GM13977 (cell line): ENCODE measurements around the gene RNF217.

Source experiments
- DNase-seq: peaks from one replicate; pipeline ENCODE4 v3.0.0; 2012; ENCODE audit warnings: low spot score
- in situ Hi-C: fragments of 300-500 bp; cut with MboI; formaldehyde crosslinking; loops from one replicate; pipeline ENCODE4 v1.12.0; 2022; ENCODE audit warnings: low sequenced_read_pairs, low pct_unique_long_range_greater_than_20kb, mixed read lengths, inconsistent platforms; ENCODE audit not compliant: unreplicated experiment
- TF ChIP-seq, protein P1 (sequence below): IDR thresholded peaks from 2 replicates; pipeline ENCODE4 v1.5.1; 2012; ENCODE audit warnings: mild to moderate bottlenecking, control low read depth; ENCODE audit not compliant: insufficient read depth; ENCODE audit errors: extremely low read depth, missing control alignments

The RNF217 gene

DNA sequence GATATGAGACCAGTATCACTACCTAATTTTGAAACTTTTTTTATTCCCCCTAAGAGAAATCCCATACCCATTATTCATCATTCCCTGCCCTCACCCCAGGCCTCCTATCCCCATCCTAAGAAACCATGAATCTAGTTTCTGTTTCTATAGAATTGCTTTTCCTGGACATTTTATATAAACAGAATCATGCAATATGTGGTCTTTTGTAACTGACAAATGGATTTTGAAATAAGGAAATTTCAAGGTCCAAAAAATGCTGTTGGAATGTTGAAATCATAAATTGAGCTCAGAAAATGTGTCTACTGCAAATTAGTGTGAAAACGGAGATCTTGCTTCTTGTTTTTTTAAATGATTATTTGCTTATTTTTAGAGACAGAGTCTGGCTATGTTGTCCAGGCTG lies 25.1 kb downstream of the RNF217 start:
- in situ Hi-C loops: no loop called here
- no peak for DNase-seq
- TF ChIP-seq, protein P1, sequence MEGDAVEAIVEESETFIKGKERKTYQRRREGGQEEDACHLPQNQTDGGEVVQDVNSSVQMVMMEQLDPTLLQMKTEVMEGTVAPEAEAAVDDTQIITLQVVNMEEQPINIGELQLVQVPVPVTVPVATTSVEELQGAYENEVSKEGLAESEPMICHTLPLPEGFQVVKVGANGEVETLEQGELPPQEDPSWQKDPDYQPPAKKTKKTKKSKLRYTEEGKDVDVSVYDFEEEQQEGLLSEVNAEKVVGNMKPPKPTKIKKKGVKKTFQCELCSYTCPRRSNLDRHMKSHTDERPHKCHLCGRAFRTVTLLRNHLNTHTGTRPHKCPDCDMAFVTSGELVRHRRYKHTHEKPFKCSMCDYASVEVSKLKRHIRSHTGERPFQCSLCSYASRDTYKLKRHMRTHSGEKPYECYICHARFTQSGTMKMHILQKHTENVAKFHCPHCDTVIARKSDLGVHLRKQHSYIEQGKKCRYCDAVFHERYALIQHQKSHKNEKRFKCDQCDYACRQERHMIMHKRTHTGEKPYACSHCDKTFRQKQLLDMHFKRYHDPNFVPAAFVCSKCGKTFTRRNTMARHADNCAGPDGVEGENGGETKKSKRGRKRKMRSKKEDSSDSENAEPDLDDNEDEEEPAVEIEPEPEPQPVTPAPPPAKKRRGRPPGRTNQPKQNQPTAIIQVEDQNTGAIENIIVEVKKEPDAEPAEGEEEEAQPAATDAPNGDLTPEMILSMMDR: no peak

DNA sequence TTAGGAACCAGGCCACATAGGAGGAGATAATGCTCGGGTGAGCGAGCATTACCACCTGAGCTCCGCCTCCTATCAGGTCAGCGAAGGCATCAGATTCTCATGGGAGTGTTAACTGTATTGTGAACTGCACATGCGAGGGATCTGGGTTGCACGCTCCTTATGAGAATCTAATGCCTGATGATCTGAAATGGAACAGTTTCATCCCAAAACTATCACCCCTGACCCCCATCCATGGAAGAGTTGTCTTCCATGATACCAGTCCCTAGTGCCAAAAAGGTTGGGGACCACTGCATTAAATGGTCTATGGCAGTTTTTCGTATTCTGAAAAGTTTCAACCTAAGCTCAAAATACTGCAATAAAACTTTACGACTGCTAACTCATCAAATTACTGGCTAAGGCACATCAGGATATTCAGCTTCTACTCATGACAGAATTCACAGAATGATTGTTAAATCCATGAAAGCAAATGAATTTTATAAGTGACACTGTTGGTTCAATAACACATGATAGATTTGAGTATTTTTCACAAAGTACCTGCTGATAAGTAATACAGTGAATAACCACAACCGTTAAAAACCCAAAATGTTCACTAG lies 25.9 kb downstream of the RNF217 start:
- in situ Hi-C loops: no loop called here
- TF ChIP-seq, protein P1: no peak
- DNase-seq: no peak

DNA sequence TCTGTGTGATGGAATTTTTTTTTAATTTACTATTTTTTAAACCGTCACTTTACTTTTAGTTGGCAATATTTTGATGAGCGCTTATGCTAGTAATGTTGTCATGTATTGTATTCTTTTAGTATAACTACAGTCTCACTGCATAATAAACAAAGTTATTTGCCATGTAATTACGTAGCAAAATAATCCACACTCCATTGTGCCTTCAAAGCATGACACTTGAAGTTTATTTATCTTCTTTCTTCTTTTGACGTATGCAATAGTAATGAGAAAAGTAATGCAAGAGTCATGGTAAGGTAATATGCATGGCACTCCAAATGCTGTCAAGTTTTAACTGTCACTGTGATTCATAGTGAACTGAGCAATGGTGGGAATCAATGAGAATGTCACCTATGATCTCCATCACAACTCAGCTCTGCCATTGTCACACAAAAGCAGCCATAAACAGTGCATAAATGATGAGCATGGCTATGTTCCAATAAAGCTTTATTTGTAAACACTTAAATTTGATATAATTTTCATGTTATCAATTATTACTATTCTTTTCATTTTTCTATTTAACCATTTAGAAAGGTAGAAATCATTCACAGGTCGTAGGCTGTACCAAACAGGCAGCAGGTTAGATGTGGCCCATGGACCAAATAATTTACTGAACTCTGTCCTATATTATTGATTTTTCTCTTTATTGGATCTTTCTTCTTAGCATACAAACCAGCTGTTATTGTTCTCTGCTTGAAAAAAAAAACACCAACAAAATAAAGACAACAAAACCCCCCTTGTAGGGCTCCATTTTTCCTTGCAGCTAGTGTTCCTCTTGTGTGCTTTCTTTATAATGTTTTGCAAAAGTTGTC lies 27.1 kb downstream of the RNF217 start:
- DNase-seq: no peak
- in situ Hi-C loops: no loop called here
- TF ChIP-seq, protein P1: no peak

DNA sequence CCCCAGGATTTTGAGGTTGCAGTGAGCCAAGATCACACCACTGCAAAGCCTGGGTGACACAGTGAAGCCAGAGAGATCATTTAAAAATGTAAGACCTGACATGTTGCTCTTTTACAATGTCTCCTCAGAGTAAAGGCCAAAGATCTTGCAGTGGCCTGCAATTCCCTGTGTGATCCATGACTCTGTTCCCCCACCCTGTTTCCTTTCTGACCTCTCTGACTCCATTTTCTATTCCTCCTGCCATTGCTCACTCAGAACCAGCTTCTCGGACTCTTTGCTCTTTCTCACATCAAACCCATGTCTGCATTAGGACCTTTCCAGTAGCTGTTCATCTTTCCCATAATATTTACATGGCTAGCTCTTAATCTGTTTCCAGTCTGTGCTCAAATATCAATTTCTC lies 28.8 kb downstream of the RNF217 start:
- TF ChIP-seq, protein P1: no peak
- DNase-seq: no peak
- in situ Hi-C loops: no loop called here

DNA sequence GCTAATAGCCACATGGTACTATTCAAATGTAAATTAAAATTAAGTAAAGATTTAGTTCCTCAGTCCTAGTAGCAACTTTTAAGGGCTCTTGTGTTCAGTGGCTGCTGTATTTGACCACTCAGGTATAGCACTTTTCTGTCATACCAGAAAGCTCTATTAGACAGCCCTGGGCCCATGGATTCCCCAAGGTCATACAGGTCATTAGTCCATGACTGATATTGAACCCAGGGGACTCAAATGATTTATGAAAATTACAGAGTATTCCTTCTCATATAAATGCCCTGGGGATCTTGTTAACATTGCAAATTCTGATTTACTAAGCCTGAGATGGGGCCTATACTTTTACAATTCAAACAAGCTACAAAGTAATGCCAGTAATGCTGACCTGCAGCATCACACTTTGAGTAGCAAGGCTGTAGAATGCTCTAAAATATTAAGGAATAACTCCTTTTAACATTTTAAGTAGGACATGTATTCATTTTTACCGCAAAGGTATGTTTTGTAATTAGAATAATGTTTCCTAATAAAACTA lies 29.6 kb downstream of the RNF217 start:
- no peak for DNase-seq
- in situ Hi-C loops: no loop called here
- TF ChIP-seq, protein P1: no peak

DNA sequence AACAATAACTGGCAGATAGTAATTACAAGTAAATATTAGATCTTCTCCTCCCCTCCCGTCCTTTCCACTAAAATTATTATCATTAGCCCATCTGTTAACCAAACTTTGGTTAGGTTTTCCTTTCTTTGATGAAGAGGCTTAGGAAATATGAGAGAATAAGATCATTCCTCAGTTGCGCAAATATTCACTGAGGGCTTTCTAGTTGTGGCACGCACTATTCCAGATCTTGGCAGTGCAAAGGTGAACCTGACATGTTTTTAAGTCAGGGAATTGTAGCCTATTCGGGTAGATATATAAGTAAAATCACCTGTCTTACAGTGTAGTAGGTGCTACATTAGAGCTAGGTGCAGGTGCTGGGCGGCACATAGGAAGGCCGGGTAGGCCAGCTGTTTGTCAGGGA lies 31.1 kb downstream of the RNF217 start:
- DNase-seq: no peak
- TF ChIP-seq, protein P1: no peak
- in situ Hi-C loops: no loop called here
